Measurements from ENCODE around the gene OAF. TPM values are rescaled to one million over a fixed set of nuclear protein-coding genes. Genes with fewer than 3 reads are reported as not detected.
"Not testable (repeated sequence)": the region's sequence is repeated elsewhere in the genome, so short reads cannot be mapped to it uniquely, and the experiment has no call there.

OAF gene
- total RNA-seq, 1 donor from 2014 or later: 13.6 TPM

DNA sequence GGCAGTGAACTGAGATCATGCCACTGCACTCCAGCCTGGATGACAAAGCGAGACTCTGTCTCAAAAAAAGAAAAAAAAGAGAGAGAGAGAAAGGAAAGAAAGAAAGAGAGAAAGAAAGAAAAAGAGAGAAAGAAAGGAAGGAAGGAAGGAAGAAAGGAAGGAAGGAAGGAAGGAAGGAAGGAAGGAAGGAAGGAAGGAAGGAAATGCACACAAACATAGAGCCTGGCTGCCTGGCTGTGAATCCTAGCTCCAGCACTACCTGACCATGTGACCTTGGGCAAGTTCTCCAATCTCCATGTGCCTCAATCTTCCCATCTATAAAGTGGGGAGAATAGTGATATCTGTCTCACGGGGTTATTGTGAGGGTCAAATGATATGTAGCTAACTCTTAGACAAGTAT is 63.1 kb downstream of the OAF start:
- H3K9ac ChIP-seq (ENCODE audit: low read depth in 1 of 3, low read length in 3 of 3); H3K4me3 ChIP-seq (ENCODE audit: low read length in 3 of 3); H3K36me3 ChIP-seq (ENCODE audit: control insufficient read depth in 3 of 3, insufficient read depth in 3 of 3, low read length in 3 of 3); H3K9me3 ChIP-seq (ENCODE audit: control insufficient read depth in 3 of 3, low read length in 3 of 3); H3K27ac ChIP-seq (ENCODE audit: low read depth, low read length); H3K4me1 ChIP-seq (ENCODE audit: control insufficient read depth in 3 of 3, insufficient read depth in 3 of 3, low read length in 3 of 3): not testable (repeated sequence)
- peaks cover 0 to 15% (median 4%) of the 10 kb centered on the region in 3 donors for H3K27me3 ChIP-seq (ENCODE audit: control insufficient read depth in 3 of 3, insufficient read depth in 3 of 3, low read length in 3 of 3)

DNA sequence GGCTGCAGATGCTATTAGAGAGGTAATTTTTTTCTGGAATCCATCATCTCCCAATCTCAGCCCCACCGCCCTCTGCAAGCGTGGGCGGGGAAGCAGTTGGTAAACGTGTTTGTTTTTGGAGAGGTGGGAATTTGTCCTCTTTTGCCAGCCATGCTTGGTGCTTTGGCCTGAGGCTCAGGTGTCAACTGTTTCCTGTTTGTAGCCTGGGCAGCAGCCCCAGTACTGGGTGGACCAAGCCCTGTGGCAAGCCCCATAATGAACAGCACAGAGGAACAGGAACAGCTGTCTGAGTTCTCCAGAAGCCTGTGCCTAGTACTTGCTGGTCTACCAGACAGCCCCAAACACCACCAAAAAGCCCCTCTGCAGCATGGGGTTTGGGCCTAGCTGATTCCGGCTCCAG is 68.7 kb downstream of the OAF start:
- H3K4me3 ChIP-seq (ENCODE audit: low read length in 3 of 3): no peak overlapping the region
- peaks cover 0 to 5% (median 0%) of the 10 kb centered on the region in 3 donors for H3K4me1 ChIP-seq (ENCODE audit: control insufficient read depth in 3 of 3, insufficient read depth in 3 of 3, low read length in 3 of 3)
- no peaks in the 10 kb centered on the region for H3K9me3 ChIP-seq (ENCODE audit: control insufficient read depth in 3 of 3, low read length in 3 of 3)
- peaks cover 0 to 4% (median 3%) of the 10 kb centered on the region in 3 donors for H3K27me3 ChIP-seq (ENCODE audit: control insufficient read depth in 3 of 3, insufficient read depth in 3 of 3, low read length in 3 of 3)
- H3K9ac ChIP-seq (ENCODE audit: low read depth in 1 of 3, low read length in 3 of 3): no peak overlapping the region
- H3K27ac ChIP-seq (ENCODE audit: low read depth, low read length): no peak overlapping the region
- no peaks in the 10 kb centered on the region for H3K36me3 ChIP-seq (ENCODE audit: control insufficient read depth in 3 of 3, insufficient read depth in 3 of 3, low read length in 3 of 3)

Other genes starting within 250 kb of the OAF start
- 0.52 TPM for gene TRIM29, start 72.9 kb upstream of the OAF start, total RNA-seq
- not detected for gene POU2F3, start 29.1 kb downstream of the OAF start, total RNA-seq
- gene TLCD5, start 114.3 kb downstream of the OAF start, total RNA-seq: 5.2 TPM
- gene ARHGEF12, start 125.4 kb downstream of the OAF start, total RNA-seq: 59.5 TPM